IPS-18c (cell line): ENCODE measurements around the gene EZH2.

ENCODE experiments used
- H3K4me3 ChIP-seq: 2 replicates; pipeline ENCODE4 v1.7.0; 2013; ENCODE audit warnings: low read depth, mild to moderate bottlenecking, low read length, moderate library complexity; ENCODE audit not compliant: insufficient read depth
- H3K9me3 ChIP-seq: one replicate; pipeline ENCODE4 v1.6.1; 2013; ENCODE audit warnings: mild to moderate bottlenecking, low read length, moderate library complexity; ENCODE audit not compliant: control insufficient read depth, insufficient read depth

EZH2 gene

GRCh38 chr7:148906707-148907498, 22.8 kb upstream of the EZH2 start:
- no peaks in the 10 kb centered on the region for H3K9me3 ChIP-seq

GRCh38 chr7:148905093-148905666, 21.1 kb upstream of the EZH2 start:
- H3K9me3 ChIP-seq = no peaks in the 10 kb centered on the region
- no peak overlapping the region for H3K4me3 ChIP-seq

More at GRCh38 chr7:148906707-148907498, 22.8 kb upstream of the EZH2 start:
- no peak overlapping the region for H3K4me3 ChIP-seq

GRCh38 chr7:148903504-148903903, 19.4 kb upstream of the EZH2 start:
- H3K4me3 ChIP-seq = no peak overlapping the region
- H3K9me3 ChIP-seq = no peaks in the 10 kb centered on the region

- H3K9me3 ChIP-seq = no peaks in the 10 kb centered on the region
- no peak overlapping the region for H3K4me3 ChIP-seq
These were observed 17.1 kb upstream of the EZH2 start for GRCh38 chr7:148901178-148901577.

GRCh38 chr7:148898845-148899484, 14.9 kb upstream of the EZH2 start:
- no peak overlapping the region for H3K4me3 ChIP-seq

GRCh38 chr7:148894591-148894990, 10.5 kb upstream of the EZH2 start:
- H3K4me3 ChIP-seq = no peak overlapping the region
- H3K9me3 ChIP-seq = no peaks in the 10 kb centered on the region

More at GRCh38 chr7:148898845-148899484, 14.9 kb upstream of the EZH2 start:
- H3K9me3 ChIP-seq = no peaks in the 10 kb centered on the region

- no peak overlapping the region for H3K4me3 ChIP-seq
- no peaks in the 10 kb centered on the region for H3K9me3 ChIP-seq
These were observed 9.0 kb upstream of the EZH2 start for GRCh38 chr7:148893071-148893470.

- Histone ChIP-seq H3K9me3 (no peaks in the 10 kb centered on the region), H3K4me3 (no peak overlapping the region)
These were observed 4.2 kb upstream of the EZH2 start for GRCh38 chr7:148888300-148888699.

GRCh38 chr7:148886844-148887243, 2.8 kb upstream of the EZH2 start:
- Histone ChIP-seq H3K4me3 (no peak overlapping the region), H3K9me3 (no peaks in the 10 kb centered on the region)

GRCh38 chr7:148884299-148885022, 370 bp upstream of the EZH2 start:
- Histone ChIP-seq H3K4me3 (peak overlapping the region; percentile 55), H3K9me3 (no peaks in the 10 kb centered on the region)

GRCh38 chr7:148883266-148884048, 634 bp downstream of the EZH2 start:
- peak overlapping the region; percentile 55 for H3K4me3 ChIP-seq
- no peaks in the 10 kb centered on the region for H3K9me3 ChIP-seq

- peak overlapping the region; percentile 55 for H3K4me3 ChIP-seq
These were observed 1.2 kb downstream of the EZH2 start for GRCh38 chr7:148882841-148883265.

GRCh38 chr7:148882192-148882591, 1.9 kb downstream of the EZH2 start:
- H3K9me3 ChIP-seq = no peaks in the 10 kb centered on the region
- H3K4me3 ChIP-seq = no peak overlapping the region

More at GRCh38 chr7:148882841-148883265, 1.2 kb downstream of the EZH2 start:
- no peaks in the 10 kb centered on the region for H3K9me3 ChIP-seq

GRCh38 chr7:148878317-148878716, 5.8 kb downstream of the EZH2 start:
- no peaks in the 10 kb centered on the region for H3K9me3 ChIP-seq
- H3K4me3 ChIP-seq = no peak overlapping the region

GRCh38 chr7:148877517-148877916, 6.6 kb downstream of the EZH2 start:
- Histone ChIP-seq H3K9me3 (no peaks in the 10 kb centered on the region), H3K4me3 (no peak overlapping the region)

GRCh38 chr7:148872188-148872587, 11.9 kb downstream of the EZH2 start:
- Histone ChIP-seq H3K4me3 (no peak overlapping the region), H3K9me3 (peaks cover 5% of the 10 kb centered on the region)

- H3K4me3 ChIP-seq = no peak overlapping the region
- peaks cover 5% of the 10 kb centered on the region for H3K9me3 ChIP-seq
These were observed 12.5 kb downstream of the EZH2 start for GRCh38 chr7:148871551-148871950.
